GM18511 (cell line): ENCODE data around the gene RAB22A.

ENCODE experiments used
- ATAC-seq: cut with Tn5 transposase; IDR thresholded peaks from one replicate; pipeline ENCODE4 v1.9.1; 2021; ENCODE audit warnings: mild to moderate bottlenecking, moderate library complexity; ENCODE audit not compliant: unreplicated experiment

The RAB22A gene, protein sequence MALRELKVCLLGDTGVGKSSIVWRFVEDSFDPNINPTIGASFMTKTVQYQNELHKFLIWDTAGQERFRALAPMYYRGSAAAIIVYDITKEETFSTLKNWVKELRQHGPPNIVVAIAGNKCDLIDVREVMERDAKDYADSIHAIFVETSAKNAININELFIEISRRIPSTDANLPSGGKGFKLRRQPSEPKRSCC

DNA sequence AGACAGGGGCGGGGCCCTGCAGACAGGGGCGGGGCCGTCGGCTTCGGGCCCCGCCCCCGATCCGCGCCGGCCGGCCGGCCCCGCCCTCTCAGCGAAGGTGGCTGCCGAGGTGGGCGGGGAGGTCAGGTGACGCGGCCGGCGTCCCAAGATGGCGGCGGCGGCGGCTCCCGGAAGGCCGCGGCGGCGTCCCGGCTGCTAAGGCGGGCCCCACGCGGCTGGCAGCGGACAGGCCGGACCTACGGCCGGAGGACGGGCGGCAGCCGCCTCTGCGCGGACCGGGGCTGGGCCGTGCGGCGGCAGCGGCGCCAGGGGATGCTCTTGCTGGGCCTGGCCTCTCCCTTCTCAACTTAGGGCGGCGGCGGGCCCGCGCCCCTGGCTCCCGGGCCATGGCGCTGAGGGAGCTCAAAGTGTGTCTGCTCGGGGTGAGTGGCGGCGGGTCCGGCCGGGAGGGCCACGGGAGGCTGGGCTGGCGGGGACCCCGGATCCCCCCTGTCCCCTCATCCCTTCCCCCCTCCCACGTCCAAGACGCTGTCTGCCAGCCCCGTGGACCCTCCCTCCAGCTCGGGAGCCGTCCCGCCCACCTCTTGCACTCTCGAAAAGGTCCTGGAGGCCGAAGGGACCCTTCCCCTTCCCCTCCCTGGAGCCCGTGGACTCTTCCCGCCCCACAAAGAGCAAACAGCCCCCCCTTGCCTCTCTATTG is at the start of gene RAB22A:
TSS of gene RAB22A (plus strand) at position 125 of the 700 bp plus-strand sequence. CDS start at position 387, 262 bp downstream.
- peak; percentile 69 for ATAC-seq

DNA sequence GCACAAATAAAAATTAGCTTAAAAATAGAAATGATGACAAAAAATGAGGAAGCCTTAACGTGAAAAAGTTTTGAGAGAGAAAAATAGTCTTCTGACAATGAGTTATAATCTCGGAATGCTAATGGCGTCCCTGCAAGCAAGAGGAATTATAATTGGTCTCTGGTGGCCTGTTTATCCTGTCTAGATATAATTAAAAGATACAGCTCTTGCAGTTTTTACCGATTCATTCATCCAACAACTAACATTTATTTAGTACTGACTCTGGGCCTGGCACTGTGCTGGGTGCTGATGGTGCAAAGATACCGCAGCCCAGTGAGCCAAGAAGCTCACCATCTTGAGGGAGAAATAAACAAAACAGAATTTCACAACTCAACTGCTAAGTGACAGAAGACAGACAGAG is 49.5 kb upstream of the RAB22A start:
- no peak for ATAC-seq

DNA sequence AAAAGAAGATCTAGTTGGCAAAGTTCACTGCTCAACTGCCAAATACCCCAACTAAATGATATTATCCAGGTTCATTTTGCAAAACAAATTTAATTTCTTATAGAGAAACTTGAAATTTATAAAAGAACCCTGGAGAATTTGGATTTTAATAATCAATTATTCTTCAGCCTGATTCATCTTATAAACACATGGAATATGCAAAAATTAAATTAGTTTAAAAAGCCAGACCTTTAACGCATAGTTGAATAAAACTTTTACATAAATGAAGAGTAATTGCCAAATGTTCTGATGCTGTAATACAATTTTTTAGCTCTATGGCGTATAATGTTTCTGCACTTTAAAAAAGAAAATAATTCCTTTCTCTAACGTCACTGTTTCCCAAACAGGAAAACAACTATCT is 47.9 kb upstream of the RAB22A start:
- ATAC-seq, result no peak

GRCh38 chr20:58264271-58264670 is 45.2 kb upstream of the RAB22A start:
- ATAC-seq, result no peak

GRCh38 chr20:58267389-58268215 is 41.9 kb upstream of the RAB22A start:
- no peak for ATAC-seq

DNA sequence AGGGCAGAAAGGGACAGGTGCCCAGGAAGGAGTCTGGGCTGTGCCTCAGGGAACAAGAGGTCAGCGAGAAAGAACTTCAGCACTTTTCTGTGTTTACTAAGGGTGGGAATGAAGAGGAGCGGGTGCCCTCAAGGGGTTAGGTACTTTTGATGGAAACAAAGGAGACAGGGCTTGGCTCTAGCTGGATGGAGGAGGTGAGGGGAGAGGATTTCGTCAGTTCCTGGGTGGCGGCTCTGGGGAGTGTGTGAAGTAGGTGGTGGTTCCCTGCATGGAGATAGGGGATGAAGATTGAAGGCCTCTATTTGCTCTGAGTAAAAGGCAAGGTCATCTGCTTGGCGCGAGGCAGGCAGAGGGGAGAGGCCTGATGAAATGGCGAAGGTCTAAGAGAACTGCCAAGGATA is 41.1 kb upstream of the RAB22A start:
- ATAC-seq, result no peak

DNA sequence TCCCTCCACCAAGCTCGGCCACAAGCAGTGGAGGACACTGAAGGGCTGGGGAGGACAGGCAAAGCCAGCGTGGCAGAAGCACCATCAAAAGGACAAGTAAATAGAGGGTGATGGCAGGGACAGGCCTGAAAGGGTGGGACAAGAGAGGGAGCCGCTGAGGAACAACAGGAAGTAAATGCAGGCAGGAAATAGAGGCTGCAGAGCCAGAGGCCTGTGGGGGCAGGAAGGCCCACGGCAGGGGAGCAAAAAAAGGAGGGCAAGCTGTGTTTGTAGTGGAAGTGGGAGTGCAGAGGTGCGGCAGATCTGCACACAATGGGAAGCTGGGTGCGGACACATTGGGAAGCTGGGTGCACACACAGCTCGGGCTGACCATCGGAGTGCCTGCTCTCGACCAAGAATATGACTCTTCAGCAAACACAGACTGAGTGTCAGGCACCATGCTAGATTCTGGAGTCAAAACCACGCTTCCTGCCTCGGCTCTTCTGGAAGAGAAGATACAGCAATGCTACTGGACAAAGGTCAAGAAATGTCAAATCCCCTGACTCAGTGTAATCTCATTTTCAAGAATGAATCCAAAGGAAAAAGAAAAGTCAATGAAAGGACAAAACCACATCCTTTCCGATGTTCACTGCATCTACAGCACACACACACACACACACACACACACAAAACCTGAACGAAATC is 40.4 kb upstream of the RAB22A start:
- no peak for ATAC-seq

DNA sequence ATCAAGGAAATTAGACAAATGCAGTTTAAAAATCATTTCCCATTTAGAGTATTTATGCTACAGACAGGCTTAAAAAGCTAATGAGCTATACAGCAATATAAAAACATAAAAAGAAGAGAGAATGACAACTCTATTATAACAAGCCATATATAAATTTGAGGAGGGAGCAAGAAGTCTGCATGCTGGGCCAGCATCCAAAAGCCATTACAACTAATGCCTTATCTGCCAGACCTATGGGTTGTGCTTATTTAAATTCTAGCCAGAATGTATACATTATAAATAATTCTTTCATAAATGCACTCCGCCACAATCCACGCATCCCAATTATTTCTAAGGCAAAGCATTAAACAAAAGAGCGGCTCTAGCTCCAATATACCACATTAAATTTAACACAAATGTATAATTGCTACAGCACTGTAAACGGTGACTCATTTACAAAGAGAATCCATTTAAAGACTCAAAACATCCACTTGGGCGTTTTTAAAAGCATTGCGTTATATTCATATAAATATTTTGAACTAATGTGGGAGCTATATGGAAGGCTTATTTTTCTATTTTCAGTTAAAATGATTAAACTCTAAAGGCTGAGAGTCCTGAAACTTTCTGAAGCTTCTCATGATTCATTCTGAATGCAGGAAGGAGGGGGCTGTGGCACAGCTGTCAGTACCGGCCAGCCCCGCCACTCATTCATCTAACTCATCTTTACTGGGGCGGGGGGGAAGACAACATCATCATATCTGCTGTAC is 37.7 kb upstream of the RAB22A start:
- no peak for ATAC-seq

DNA sequence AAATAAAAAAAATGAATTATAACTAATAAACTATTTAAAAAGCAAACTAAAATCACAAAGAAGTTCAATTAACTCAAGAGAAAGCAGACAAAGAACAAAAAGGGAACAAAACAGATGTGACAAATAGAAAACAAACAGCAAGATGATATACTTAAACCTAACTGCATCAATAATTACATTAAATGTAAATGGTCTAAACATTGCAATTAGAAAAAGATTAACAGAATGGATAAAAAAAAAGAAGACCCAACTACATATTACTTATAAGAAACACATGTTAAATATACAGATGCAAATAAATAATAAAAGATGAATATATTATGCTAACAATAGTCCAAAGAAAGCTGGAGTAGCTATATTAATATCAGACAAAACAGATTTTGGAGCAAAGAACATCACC is 35.1 kb upstream of the RAB22A start:
- ATAC-seq, result no peak

GRCh38 chr20:58277107-58277506 is 32.4 kb upstream of the RAB22A start:
- no peak for ATAC-seq

- no peak for ATAC-seq
These were observed 31.7 kb upstream of the RAB22A start for GRCh38 chr20:58277578-58278472.

DNA sequence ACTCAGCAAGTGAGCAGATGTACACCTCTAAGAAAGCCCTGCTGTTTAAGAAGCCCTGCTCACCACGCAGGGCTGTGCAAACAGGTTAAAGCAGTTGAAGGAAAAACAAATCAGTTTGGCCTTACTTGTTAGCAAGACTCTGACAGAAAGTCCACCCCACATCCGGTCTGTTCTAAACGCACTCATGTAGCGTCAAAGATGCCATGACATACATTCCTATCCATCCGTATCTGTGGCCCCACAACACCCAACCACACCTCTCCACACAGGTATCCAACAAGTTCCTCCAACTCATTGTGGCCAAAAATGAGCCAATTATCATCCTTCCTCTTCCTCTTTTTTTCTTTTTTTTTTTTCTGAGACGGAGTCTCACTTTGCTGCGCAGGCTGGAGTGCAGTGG is 22.8 kb upstream of the RAB22A start:
- ATAC-seq, result no peak

GRCh38 chr20:58287638-58288037 is 21.9 kb upstream of the RAB22A start:
- no peak for ATAC-seq

DNA sequence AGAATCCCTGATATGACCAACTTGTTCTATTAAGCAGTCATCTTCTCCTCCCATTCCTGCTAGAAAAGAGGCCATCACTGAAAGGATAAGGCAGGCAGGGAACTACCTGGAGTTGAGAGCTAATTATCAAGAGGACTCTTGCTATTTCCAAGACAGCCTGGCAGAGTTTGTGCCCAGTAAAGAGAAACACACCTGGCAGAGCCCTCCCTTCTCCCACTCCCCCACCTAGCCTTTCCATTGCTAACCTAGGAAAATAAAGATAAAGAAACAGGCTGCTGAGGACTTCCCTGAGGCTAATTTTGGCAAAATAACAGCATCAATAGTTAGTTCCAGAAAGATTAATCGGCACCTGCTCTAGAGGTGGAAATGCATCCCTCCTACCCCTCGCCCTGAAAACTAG is 20.4 kb upstream of the RAB22A start:
- no peak for ATAC-seq

GRCh38 chr20:58293453-58293852 is 16.1 kb upstream of the RAB22A start:
- no peak for ATAC-seq

DNA sequence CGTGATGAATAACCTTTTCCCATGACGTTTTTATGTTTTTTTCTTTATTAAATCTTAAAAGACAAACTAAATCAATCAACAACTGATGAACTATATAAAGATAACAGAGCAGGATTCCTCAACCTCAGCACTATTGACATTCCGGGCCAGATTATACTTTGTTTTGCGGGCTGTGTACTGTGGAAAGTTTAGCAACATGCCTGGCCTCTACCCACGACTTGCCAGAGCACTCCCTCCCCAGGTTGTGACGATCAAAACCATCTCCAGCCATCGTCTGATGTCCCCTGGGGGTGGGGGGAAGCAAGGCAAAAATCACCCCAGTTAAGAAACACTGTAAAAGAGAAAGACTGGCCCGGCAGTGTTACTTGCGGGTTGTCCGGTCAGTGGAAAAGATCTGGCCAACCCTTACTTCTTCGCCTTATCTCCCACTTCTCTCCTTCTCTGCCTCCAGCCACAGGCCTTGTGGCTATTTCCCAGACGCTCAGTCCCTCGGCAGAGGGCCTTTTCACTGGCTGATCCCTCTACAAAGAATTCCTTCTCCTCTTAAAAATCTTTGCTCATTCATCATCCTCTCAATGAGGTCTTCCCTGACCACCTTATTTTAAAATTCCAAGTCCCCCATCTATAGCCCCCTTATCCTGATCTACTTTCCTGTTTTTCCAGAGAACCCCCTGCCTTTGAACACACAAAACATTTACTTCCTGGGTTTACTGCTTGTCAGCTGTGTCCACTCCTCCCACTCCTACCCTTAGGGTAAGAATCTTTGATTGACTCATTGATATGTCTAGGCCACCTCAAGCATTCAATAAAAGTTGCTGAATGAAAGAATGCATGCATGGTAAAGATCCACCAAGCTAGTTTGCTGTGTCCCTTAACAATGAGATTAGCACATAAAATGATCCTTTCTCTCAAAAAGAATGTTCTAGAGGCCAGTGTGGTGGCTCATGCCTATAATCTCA is 14.7 kb upstream of the RAB22A start:
- ATAC-seq, result no peak

DNA sequence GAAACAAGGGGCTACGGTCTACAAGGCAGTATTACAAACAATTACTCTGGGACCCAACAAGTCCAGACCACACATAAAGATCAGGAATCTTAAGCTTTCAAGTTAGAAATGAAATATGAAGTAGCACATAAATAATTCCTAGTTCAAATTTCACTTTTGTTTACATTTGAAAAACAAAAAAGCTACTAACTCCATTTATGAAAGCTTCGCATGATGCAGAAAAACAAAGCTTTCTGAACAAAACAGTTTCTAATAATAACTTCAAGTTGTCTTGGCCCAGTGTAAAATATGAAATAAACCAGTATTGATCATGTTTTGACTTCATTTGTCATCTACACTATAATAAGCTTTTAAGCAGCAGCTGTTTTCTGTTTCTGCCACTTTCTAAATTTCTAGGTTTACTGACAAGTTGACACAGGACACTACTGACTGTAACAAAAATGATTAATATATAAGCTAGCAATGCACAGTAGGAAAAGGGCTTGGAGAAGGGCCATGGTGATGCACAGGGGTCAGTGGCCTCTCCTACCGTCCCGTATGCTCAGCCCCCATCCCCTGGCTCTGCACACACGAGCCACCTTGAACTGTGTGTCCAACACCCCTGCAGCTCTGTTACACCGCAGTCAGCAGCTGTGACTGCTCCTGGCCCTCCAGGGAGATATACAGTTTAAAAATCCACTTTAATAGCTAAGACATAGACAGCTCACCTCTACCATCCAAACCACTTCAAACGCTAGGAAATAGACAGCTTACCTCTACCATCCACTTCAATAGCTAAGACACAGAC is 13.3 kb upstream of the RAB22A start:
- no peak for ATAC-seq

DNA sequence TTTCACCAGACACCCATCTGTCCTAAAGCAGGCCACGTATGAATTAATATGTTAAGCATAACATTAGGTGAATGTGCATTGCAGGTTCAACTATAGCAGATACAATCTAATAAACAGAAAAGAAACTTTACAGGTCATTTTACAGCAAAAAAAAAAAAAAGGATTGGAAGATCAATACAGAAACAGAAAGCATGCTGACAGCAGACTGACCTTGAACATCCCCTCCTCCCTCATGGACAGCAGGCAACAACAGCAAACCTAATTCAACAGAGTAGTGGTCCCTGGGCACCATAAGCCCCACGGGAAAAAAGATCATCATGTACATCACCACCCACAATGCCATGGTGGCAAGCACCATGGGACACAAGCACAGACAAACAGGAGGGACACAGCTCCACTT is 12.1 kb upstream of the RAB22A start:
- no peak for ATAC-seq
